Gastrocnemius medialis (tissue), 4 donors: ENCODE measurements around the gene SHISA6.

ENCODE experiments used
- POLR2A ChIP-seq, 2 donors: fragments of 450-650 bp; IDR thresholded peaks; one replicate each; pipeline ENCODE4 v1.6.1; 2017; ENCODE audit warnings: antibody characterized with exemption in 2 of 2, mild to moderate bottlenecking in 2 of 2, moderate library complexity in 2 of 2
- TF ChIP-seq, protein P1 (sequence below), 5 experiments: fragments of 450-650 bp in 3 of 5; fragments of 200-600 bp in 2 of 5; sonication (generic) in 2 of 5; IDR thresholded peaks in 4 of 5; conservative IDR thresholded peaks in 1 of 5; 1 replicate in 4 of 5; 2 replicates in 1 of 5; pipeline ENCODE4 v1.5.1; 2016 to 2019; ENCODE audit warnings: antibody characterized with exemption in 5 of 5, mild to moderate bottlenecking in 3 of 5, moderate library complexity in 3 of 5

DNA sequence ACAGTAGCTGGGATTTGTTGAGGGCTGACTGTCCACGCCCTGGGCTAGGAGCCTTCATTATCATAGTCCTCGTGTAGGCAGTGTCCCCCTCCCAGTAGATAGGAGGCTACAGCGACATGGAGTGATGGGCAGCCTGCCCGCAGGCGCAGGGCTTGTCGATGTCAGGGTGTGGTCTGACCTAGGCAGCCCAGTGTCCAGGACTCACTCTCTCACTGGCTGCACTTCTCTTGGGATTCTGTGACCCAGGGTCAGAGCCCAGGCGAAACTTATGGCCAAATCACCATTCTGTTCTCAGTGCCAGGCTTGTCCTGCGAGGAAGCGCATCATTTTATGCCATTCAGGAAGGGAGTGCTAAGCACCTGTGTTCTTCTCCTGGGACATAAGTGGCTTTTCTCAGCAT, 32.6 kb downstream of the SHISA6 start:
- TF ChIP-seq, protein P1, sequence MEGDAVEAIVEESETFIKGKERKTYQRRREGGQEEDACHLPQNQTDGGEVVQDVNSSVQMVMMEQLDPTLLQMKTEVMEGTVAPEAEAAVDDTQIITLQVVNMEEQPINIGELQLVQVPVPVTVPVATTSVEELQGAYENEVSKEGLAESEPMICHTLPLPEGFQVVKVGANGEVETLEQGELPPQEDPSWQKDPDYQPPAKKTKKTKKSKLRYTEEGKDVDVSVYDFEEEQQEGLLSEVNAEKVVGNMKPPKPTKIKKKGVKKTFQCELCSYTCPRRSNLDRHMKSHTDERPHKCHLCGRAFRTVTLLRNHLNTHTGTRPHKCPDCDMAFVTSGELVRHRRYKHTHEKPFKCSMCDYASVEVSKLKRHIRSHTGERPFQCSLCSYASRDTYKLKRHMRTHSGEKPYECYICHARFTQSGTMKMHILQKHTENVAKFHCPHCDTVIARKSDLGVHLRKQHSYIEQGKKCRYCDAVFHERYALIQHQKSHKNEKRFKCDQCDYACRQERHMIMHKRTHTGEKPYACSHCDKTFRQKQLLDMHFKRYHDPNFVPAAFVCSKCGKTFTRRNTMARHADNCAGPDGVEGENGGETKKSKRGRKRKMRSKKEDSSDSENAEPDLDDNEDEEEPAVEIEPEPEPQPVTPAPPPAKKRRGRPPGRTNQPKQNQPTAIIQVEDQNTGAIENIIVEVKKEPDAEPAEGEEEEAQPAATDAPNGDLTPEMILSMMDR (IDR thresholded peaks at IDR 0.05 in 4 of 5, conservative IDR thresholded peaks at IDR 0.05 in 1 of 5) = no peak
- no peak for TF ChIP-seq POLR2A (IDR thresholded peaks at IDR 0.05)
